Left lung (tissue), 10 donors: ENCODE data around the gene MYO5A. TPM values are rescaled to one million over a fixed set of nuclear protein-coding genes. Genes with fewer than 3 reads are reported as not detected.
"Not testable (repeated sequence)": the region's sequence is repeated elsewhere in the genome, so short reads cannot be mapped to it uniquely, and the experiment has no call there.

Source experiments
- ATAC-seq: fragments of 200-7000 bp; cut with Tn5 transposase; one replicate; pipeline ENCODE4 v1.9.1; 2020; ENCODE audit warnings: moderate library complexity
- DNase-seq, 4 donors: peaks; one replicate each; pipeline ENCODE4 v3.0.0-alpha.2; 2013 to 2020
- H3K27ac ChIP-seq, 2 donors: fragments of 200-600 bp; sonication (generic) in 1 of 2; one replicate each; pipeline versions ENCODE4 v1.5.0 to v1.8.0; 2020 to 2021
- H3K27me3 ChIP-seq, 2 donors: fragments of 200-600 bp; sonication (generic) in 1 of 2; one replicate each; pipeline versions ENCODE4 v1.5.0 to v1.8.0; 2020 to 2021
- H3K36me3 ChIP-seq, 2 donors: fragments of 200-600 bp; sonication (generic) in 1 of 2; one replicate each; pipeline versions ENCODE4 v1.5.0 to v1.8.0; 2020 to 2021
- H3K4me1 ChIP-seq, 2 donors: fragments of 200-600 bp; one replicate each; pipeline ENCODE4 v1.8.0; 2021
- H3K4me3 ChIP-seq, 2 donors: fragments of 200-600 bp; sonication (generic) in 1 of 2; one replicate each; pipeline versions ENCODE4 v1.5.0 to v1.8.0; 2020 to 2021; ENCODE audit warnings: mild to moderate bottlenecking in 1 of 2
- H3K9me3 ChIP-seq, 2 donors: fragments of 200-600 bp; sonication (generic) in 1 of 2; one replicate each; pipeline versions ENCODE4 v1.5.0 to v1.8.0; 2020 to 2021
- CTCF ChIP-seq, 2 donors: fragments of 200-600 bp; sonication (generic) in 1 of 2; IDR thresholded peaks; one replicate each; pipeline versions ENCODE4 v1.5.0 to v1.8.0; 2021; ENCODE audit warnings: antibody characterized with exemption in 2 of 2
- intact Hi-C, 2 donors: fragments of 100-400 bp; cut with DNase I; formaldehyde crosslinking; loops; one replicate each; pipeline versions ENCODE4 v1.11.2 to v1.14.2; 2022
- polyA plus RNA-seq, 6 donors: library from polyadenylated mRNA; unstranded; fragments of 120-200 nt; gene quantifications; one replicate each; pipeline ENCODE4 v1.2.1, GENCODE V29; 2013; ENCODE audit not compliant: insufficient read length in 6 of 6
- total RNA-seq, 2 donors: library from RNA; stranded (reverse); fragmentation: NEBNext Ultra II Directional; extraction: Animal tissue kit (Norgen Biotek cat#: 25700); gene quantifications; one replicate each; pipeline ENCODE4 v1.2.1, GENCODE V29; 2021
- donor health status: DM: no; HTN: yes; CAD: no.
- donor health status: DM: no; HTN: no; CAD: no.

Gene MYO5A
- total and polyA plus RNA-seq, 8 donors = 21.8 to 46.3 (median 34.3) TPM

- no peaks in the 10 kb centered on the region for H3K9me3 ChIP-seq
- intact Hi-C loops = no loop called here
- no peak overlapping the region for H3K27ac ChIP-seq
- ATAC-seq (no peak), DNase-seq (no peak)
- no peak overlapping the region for H3K4me3 ChIP-seq
- TF ChIP-seq CTCF (IDR thresholded peaks at IDR 0.05) = no peak
- no peaks in the 10 kb centered on the region for H3K36me3 ChIP-seq
- peaks cover 0 to 17% of the 10 kb centered on the region in 2 donors for H3K4me1 ChIP-seq
- no peaks in the 10 kb centered on the region for H3K27me3 ChIP-seq
Measured at GRCh38 chr15:52515343-52515742, 13.3 kb downstream of the MYO5A start.

DNA sequence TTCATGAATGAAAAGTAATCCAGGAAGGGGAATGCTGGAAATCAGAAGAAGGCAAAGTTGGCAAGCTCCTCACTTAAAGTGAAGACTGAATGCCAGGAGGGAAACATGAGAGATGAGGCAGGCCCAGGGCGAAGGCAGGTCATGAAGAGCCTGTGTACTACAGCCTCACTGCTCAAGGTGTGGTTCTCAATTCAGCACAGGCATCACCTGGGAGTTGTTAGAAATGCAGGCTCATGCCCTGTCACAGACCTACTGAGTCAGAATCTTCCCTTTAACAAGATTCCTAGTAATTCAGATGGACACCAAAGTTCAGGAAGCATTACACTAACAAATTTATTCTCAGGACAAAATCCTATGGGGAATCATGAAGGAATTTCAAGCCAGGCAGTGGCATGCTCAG, 14.2 kb downstream of the MYO5A start:
- H3K27me3 ChIP-seq = no peaks in the 10 kb centered on the region
- no peak overlapping the region for H3K4me3 ChIP-seq
- H3K36me3 ChIP-seq = no peaks in the 10 kb centered on the region
- no peak overlapping the region for H3K27ac ChIP-seq
- intact Hi-C loops = no loop called here
- peaks cover 0 to 14% of the 10 kb centered on the region in 2 donors for H3K4me1 ChIP-seq
- DNase-seq (no peak), ATAC-seq (no peak)
- TF ChIP-seq CTCF (IDR thresholded peaks at IDR 0.05) = no peak
- no peaks in the 10 kb centered on the region for H3K9me3 ChIP-seq

DNA sequence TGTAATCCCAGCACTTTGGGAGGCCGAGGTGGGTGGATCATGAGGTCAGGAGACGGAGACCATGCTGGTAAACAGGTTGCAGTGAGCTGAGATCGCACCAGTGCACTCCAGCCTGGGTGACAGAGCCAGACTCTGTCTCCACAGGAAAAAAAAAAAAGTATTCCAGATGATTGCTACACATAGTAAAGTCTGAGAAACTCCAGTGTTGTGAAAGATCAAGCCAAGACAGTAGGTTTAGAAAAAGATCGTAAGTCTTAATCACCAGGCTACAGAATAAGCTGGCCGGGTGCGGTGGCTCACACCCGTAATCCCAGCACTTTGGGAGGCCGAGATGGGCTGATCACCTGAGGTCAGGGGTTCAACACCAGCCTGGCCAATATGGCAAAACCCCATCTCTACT, 15.8 kb downstream of the MYO5A start:
- H3K27me3 ChIP-seq, DNase-seq, H3K4me3 ChIP-seq, H3K9me3 ChIP-seq, H3K4me1 ChIP-seq, intact Hi-C loops, ATAC-seq, H3K27ac ChIP-seq, H3K36me3 ChIP-seq: not testable (repeated sequence)

DNA sequence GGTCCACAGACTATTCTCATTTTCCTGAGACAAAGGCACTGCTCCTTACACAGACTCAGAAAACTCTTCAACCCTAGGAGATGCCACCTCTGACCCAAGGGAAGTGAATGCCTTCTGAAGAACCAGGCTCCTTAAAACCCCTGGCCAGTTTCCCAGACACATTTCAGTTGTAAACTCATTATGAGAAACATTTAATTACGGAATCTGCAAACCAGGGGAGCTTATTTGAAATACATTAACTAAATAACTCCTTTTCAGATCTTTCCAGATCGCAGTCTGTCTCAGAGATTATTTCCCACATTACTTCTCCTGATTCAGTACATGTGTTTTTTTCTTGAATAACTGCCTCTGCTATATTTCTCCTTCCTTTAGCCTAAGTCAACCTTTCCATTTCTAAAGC, 17.6 kb downstream of the MYO5A start:
- ATAC-seq (no peak), DNase-seq (no peak)
- Histone ChIP-seq H3K4me3 (no peak overlapping the region), H3K27me3 (no peaks in the 10 kb centered on the region), H3K36me3 (no peaks in the 10 kb centered on the region), H3K9me3 (no peaks in the 10 kb centered on the region), H3K4me1 (no peaks in the 10 kb centered on the region), H3K27ac (no peak overlapping the region)
- intact Hi-C loops = no loop called here
- no peak for TF ChIP-seq CTCF (IDR thresholded peaks at IDR 0.05)

DNA sequence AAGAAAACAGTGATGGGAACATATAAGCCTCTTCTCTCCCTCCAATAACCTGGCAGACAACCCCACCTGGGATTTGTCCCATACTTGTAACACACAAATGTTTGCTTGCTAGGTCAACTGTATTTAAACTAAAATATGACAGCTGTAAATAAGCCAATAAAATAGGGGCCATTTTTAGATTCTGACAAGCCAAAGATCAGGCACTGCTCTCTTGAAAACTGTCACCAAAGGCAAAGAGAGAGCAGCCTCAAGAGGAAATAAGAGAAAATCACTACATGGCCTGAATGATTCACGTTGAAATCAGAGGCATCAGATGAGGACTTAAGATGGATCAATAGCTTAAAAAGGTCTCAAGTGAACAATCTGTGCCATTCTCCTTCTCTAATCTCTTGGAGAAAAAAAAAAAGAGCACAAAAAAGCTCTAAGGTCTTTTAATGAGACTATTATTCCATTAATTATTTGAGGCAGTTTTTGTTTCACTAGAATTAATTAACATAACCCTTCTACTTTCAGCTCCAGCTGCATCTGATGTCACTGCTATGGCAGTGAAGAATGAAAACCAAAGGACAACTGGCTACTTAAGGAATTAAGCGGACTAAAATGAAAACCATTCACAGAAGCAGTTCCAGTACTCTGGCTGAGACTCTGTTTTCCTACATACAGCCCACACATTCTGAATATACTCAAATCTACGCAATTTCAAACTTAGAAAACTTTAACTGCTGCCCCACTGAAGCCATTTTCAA, 19.0 kb downstream of the MYO5A start:
- no peak for ATAC-seq
- intact Hi-C loops = no loop called here
- no peaks in the 10 kb centered on the region for H3K27me3 ChIP-seq
- TF ChIP-seq CTCF (IDR thresholded peaks at IDR 0.05) = no peak
- no peaks in the 10 kb centered on the region for H3K9me3 ChIP-seq
- H3K4me1 ChIP-seq = peaks cover 0 to 9% of the 10 kb centered on the region in 2 donors
- DNase-seq = no peak
- no peak overlapping the region for H3K4me3 ChIP-seq
- H3K27ac ChIP-seq = no peak overlapping the region
- no peaks in the 10 kb centered on the region for H3K36me3 ChIP-seq

DNA sequence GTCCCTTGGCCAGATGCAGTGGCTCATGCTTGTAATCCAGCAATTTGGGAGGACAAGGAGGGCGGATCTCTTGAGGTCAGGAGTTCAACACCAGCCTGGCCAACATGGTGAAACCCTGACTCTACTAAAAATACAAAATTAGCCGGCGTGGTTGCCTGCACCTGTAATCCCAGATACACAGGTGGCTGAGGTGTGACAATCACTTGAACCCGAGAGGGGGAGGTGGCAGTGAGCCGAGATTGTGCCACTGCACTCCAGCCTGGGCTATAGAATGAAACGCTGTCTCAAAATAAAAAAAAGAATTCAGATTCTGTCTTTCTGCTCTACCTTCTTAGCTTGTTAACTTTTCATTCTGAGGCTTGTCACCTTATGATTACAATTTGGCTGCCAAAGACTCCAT, 22.1 kb downstream of the MYO5A start:
- no peaks in the 10 kb centered on the region for H3K9me3 ChIP-seq
- H3K4me1 ChIP-seq = peaks cover 0 to 17% of the 10 kb centered on the region in 2 donors
- intact Hi-C loops = no loop called here
- ATAC-seq = no peak
- H3K27ac ChIP-seq = no peak overlapping the region
- H3K27me3 ChIP-seq = no peaks in the 10 kb centered on the region
- H3K36me3 ChIP-seq = no peaks in the 10 kb centered on the region
- no peak overlapping the region for H3K4me3 ChIP-seq
- no peak for DNase-seq
- no peak for TF ChIP-seq CTCF (IDR thresholded peaks at IDR 0.05)
